SK-N-MC (cell line): ENCODE data around the gene LAMB4.

Source experiments
- EZH2 ChIP-seq: fragments of 200-600 bp; sonication (generic); IDR thresholded peaks from one replicate; pipeline ENCODE4 v1.6.1; 2017; ENCODE audit warnings: antibody characterized with exemption
- POLR2AphosphoS5 ChIP-seq: IDR thresholded peaks from 2 replicates; pipeline ENCODE4 v1.6.1; 2012; ENCODE audit warnings: mild to moderate bottlenecking, low read depth, low read length, borderline replicate concordance

DNA sequence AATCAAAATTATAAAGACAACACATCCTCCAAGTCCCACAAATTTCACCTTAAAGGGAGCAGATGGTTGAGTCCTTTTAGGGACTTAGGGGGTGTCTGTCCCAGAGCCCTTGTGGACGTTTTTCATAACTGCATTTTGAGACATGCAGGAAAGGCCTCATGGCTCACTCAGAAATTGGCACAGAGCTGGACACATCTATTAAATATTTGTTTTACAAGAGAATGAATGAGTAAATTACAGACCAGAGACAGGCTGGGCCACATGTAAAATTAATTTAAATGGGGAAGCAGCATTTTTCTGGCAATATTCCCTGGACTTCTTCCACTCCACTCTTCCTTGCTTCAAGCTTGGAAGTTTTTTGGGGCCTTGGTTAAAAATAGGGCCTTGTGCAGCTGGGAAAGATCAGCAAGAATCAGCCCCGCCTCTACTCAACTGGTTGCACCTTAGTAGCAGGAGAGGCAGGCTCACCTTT lies 147.2 kb downstream of the LAMB4 start:
- TF ChIP-seq POLR2AphosphoS5 (no peak), EZH2 (no peak)
